T1000 (cell line): Measurements from ENCODE around the gene EVX1.

Experiments used
- DNase-seq: peaks from one replicate; lab custom pipeline; 2025; ENCODE audit warnings: mixed read lengths; lab: John Stamatoyannopoulos, UW

EVX1 gene

DNA sequence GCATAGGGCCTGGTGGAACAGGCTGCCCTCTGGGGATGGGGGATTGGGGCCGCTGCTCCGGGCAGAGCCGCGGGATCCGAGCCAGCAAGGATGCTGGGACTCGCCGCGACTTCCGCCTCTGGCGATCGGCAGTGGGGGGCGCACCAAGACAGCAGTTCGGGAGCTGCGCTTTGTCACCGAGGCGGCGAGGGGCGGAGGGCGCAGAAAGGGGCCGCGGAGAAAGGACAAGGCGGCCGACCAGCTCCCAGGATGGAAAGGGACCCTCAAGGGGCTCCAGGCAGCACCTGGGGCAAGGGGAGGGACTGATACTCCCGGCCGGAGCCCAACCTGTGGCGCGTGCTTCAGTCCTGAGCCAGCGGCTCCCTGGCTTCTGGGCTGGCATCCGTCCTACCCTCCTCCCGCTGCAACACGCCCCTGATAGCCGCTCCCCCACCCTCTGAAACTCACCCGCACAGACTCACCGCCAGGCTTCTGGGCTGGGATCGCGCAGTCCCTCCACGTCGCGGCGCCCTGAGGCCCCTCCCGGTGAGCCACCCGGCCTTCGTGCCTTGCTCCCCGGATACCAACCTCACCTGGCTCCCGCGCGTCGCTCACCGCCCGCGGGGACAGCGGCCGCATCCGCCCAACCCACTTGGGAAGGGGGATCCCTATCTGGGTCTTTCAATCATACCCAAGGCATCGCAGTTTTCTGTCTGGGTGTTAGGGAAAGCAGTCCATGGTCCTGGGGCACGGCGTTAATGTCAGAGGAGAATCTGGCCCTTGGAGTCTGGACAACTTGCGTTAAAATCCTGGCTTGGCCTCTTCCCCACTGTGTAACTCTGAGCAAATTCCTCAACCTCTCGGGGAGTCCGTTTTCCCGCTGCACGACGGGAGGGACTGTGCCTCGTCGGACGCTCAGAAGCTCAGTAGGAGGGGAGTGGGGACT is 7.0 kb upstream of the EVX1 start:
- DNase-seq = peak; percentile 57

DNA sequence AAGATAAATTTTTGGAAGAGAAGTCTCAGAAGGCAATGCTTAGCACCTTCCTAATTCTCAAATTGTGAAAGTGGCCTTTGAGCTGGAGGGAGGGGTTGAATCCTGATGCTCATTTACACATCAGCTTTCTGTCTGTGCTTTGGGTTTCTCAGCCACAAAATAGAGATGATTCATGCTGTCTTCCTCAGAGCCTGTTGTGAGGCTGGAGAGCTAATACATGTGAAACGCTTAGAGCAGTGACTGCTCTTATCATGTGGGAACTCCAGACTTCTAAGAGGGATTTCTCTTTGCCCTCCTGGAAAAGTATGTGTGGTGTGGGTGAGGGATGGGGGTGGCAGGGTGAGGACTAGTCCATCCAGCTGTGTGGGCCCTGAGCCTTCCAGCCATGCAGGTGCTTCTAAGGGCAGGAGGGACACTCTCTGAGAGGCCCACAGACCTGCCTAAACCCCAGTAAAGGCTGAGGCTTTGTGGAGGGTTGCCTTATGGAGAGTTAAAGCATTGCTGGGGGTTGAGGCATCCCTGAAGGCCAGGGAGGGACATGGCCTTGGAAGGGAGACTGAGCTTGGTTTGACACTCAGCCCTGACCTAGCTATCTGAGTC is 4.8 kb upstream of the EVX1 start:
- no peak for DNase-seq

DNA sequence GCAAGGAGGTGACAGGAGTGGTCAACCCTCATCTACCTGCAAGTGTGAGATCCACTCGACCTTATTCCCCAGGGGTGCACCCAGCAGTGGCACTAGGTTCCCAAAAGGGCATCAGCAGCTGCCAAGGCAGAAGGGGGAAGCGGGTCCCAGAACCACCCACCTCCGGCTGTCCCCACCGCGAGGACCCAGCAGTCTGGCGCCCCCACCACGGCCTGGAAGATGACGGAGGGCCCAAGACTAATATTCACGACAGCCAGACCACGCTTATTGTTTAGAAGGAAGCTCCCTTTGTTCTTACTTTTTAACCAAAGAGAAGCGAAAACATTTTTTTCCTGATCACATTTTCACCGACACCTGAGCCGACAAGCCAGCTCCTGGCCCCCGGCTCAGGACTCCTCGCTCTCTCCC is 3.6 kb upstream of the EVX1 start:
- DNase-seq = no peak

DNA sequence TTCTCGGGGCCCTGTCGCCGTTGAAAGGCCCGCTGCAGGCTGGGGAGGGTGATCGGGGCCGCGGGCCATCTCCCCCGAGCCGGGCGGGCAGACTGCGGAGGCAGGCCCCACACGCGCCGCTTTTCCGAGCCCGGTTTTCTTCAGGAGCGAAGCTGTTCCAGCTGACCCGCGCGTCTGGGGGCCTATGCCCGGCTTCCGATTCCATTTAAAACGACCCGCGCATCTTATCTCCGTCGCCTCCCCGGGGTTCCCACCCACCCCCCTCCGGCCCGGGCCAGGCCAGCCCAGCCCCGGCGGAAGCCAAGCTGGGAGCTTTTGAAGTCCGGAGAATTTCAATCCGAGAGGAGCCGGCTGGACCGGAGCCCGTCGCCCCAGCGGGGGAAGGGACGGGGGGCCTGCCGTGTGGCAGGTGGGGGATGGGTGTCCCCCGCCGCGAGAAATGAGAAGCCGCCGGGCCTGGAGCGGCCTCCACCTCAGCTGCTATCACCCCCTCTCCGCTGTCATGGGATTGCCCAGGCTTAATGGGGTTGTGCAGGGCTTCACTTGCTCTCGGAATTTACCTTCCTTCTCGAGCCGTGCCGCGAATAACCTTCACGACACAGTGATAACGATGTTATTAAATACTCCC is 3.1 kb upstream of the EVX1 start:
- no peak for DNase-seq

DNA sequence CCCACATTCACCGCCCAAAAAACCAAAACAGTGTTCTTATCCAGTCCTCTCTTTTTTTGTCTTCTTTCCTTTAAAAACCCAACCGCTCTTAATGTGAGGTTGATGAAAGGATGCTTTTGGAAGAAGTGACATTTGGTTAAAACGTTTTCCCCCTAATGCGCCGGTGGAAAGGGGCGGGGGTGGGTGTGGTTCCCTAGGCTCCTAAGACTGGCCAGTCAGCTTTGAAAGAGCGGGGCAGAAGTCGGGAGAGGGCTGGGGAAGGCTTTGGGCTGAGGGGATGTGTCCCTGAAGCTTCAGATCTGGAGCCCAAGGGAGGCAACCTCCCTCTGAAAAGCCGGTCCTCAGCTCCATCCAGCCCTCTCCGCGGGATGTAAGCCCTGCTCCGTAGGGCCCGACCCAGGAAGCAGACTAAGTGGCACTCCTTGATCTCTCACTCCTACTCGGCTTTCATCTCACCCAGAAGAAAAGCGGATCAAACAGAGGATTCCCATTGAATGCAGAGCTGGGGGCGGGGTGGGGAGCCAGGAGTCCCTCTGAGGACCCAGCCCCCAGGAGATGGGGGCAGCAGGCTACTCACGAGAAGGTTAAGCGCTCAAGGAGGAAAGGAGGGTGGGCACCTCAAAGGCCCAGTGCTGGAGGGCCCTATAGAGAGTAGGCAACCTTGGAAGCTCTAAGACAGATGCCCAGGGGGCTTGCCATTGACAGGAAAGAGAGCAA is 2.4 kb upstream of the EVX1 start:
- DNase-seq = no peak

DNA sequence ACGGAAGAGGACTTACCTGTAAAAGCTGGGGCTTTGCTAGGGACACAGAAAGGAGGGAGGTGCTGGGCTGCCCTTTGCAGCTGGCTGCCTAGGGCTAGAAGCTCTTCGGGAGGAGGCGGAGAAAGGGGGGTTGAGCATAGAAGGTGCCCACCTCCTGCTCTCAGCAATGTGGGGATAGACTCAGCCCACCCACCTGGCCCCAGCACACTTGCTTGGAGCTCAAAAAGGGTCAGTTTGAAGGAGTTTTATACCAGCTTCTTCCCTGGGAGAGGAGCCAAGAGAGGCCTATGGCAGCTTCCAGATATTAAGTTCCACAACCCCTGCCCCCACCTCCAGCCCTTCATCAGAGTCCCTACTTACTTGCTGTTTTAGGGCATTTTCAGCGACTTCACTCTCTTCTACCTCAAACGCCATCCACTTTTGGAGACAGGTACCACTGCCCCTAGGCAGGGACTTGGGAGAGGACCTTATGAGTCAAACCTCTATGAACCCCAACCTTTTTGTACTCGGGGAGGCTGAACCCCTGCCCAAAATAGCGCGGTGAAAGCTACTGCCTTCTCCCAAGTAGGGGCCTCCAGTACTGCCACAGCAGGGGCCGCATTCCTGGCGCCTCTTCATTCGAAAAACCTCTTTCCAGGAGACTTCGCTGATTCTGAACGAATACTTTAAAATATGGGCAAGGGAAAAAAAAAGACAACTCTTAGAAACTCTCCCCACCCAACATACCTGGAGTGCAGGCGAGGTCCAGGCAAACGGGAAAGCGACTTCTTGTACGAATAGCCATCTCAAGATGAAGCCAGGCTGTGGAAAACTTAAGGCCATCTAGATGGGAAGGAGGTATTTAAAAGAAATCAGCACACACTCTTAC is 1.2 kb upstream of the EVX1 start:
- DNase-seq = no peak

DNA sequence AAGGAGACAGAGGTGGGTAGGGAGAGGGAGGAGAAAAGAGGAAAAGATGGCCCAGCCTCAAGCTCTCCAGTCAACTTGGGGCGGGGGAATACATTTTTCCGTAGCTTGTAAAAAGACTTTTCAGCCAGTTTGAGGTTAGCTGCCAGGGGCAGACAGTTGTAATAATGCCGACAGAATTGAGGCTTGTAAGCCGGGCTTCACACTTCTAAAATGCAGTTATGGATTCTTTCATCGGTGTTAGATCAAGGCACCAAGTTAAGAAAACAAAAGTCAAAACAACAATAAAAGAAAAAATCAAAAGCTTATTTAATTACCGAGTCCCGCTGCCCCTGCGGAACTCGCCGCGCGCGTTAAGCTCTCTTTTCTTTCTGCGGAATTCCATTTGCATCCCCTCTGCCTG is 448 bp upstream of the EVX1 start:
- no peak for DNase-seq

DNA sequence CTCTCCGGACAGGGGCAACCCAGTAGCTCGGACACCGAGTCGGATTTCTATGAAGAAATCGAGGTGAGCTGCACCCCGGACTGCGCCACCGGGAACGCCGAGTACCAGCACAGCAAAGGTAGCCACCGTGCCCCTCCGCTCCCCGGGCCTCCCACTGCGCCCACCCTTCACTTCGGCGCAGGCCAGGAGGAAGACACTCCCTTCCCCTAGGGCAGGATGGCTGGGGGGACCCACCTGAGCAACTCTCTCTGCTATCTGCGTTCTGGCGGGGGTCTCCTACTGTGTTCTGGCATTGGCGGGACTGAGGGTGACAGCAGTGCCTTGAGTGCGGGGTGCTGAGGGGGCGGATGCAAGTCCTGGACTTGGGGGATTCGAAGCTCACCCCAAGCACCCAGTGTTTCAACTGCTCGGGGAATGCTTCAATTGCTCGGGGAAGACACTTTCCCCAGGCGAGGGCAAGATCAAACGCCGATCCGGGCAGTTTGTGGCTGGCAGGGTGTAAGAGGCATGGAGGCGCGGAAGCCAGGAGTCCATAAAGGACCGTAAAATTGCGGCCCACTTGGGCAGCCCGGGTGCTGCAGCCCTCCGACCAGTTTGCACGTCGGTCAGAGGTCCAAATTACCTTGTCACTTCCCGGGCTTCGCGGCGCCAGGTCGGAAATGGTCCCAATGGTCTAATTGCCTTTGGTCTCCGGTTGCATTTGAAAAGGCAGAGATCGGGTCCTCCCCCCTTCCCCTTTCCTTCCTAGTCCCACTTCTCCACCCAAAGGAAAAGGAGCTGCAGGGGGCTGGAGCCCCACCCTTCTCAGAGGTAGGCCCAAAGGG is 950 bp downstream of the EVX1 start:
- no peak for DNase-seq

DNA sequence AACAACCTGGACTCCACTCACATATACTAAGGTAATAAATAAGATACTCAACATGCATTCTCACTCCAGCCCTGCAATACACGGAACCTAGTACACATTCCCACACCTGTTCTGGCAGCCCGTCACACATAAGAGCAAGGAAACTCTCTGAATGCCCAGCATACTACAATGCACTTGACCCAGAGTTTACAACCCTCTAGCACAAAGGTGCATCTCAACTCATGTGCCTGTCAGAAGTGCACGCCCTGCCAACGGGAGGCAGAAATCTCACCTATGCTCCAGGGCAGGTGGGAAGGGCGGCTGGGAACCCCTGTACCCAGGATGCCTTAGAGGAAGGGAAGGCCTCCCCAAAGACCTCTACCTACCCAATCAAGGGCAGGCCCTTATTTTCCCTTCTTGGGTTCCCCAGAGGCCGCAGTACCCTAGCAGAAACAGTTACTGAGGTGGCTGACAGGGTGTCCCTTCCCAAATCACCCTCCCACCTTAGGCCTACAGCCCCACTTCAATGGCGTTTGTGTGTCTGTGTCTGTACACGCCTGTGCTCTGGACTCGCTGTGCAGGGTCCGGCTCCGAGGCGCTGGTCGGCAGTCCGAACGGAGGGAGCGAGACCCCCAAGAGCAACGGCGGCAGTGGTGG is 2.0 kb downstream of the EVX1 start:
- DNase-seq = no peak

DNA sequence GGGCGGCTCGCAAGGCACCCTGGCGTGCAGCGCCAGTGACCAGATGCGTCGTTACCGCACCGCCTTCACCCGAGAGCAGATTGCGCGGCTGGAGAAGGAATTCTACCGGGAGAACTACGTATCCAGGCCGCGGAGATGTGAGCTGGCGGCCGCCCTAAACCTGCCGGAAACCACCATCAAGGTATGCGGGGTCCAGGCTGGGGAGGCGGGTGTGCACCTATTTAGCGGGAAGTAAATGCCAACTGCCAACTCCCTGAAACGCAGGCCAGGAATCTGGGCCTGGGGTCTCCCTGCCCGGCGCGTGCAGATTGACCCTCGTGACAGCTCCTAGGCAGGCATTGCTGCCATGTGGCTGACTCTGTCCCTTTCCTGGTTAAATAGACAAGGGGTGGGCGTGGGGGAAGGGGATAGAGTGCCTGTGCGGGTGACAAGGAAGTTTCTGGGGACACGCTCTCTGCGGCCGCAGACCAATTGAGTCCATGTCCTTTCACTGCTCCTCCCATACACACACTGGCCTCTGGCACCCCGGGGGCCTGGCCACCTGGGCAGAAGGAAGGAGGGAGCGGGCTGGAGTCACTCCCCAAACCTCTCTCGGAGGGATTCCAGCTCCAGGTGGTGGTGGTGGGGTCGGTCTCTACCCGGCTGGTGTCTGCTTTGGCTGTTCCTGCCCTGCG is 2.7 kb downstream of the EVX1 start:
- DNase-seq = no peak

DNA sequence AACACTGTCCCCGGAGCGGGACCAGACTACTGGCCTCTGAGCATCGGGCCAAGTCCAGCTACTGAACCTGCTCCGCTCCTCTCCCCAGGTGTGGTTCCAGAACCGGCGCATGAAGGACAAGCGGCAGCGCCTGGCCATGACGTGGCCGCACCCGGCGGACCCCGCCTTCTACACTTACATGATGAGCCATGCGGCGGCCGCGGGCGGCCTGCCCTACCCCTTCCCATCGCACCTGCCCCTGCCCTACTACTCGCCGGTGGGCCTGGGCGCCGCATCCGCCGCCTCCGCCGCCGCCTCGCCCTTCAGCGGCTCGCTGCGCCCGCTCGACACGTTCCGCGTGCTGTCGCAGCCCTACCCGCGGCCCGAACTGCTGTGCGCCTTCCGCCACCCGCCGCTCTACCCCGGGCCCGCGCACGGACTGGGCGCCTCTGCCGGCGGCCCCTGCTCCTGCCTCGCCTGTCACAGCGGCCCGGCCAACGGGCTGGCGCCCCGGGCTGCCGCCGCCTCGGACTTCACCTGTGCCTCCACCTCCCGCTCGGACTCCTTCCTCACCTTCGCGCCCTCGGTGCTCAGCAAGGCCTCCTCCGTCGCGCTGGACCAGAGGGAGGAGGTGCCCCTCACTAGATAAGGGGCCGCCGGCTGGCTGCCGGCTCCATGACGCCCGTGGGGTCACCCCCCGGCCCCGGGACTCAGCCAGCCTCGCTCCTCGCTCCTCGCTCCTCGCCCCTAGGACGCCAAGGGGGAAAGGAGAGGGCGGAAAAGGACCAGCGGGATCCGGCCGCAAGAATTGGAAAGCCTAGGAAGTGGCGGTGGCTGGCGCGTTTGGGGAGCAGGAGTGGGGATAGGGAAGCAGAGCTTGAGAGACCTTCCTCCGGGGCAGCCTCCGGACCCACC is 3.4 kb downstream of the EVX1 start:
- no peak for DNase-seq

DNA sequence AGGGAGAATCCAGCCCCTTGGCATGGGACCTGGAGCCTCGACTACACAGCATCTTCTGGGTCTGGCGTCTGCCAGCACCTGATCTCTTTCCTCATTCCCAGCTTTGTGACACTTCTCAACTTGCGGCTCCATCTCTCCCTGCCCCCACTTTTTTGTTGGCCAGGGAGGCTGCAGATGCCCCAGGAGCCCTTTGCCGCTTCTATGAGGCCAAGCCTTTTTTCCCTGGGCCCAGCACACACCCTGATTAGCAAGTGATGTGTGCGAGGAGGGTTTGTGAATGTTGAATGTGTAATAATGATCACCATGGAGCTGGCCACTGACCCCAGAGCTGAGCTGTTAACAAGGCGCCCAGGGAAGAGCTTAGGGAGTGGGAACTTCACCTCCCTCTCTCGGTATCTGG is 4.4 kb downstream of the EVX1 start:
- DNase-seq = no peak

DNA sequence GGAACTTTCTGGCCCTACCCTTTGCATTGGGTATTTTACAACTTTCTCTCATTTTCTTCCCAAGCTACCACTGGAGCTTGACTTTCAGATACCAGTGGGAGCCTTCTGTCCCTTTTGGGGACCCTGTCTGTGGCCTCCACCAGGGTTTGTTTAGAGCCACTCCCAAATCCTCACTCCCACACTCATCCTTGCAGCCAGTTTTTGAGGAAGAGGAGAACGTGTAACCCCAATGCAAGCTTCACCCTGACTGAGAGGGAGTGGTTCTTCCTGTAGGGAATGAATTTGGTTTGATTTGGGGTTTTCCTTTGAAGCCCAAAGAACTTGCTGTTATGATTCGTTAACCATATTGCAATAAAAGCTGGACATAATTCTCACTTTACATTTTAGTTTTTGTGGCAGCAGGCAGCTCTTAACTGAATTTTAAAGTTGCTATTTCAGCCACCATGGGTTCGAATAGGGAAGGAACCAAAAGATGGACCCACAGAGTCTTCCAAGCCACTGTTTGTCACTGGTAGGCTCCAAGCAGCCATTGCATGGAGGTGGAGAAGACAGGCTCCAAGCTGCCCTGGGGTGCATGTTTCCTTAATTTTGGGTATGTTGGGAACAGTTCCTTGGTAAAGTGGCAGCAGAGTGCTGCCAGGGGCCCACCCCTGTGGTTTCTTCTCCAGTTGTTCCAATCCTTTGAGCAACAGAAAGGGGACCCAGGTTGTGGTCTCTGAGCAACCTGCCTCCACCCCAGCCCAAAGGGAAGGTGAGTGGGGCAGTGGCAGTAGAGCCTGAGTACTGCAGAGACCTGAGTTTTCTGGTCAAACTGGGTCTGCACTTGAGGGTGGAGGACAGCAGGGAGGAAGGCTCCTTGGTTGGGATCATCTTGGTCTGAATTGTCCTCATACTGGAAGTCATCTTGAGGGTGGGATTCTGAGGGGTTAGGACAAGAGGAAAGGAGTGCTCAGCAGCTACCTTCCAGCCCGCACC is 5.1 kb downstream of the EVX1 start:
- DNase-seq = no peak

DNA sequence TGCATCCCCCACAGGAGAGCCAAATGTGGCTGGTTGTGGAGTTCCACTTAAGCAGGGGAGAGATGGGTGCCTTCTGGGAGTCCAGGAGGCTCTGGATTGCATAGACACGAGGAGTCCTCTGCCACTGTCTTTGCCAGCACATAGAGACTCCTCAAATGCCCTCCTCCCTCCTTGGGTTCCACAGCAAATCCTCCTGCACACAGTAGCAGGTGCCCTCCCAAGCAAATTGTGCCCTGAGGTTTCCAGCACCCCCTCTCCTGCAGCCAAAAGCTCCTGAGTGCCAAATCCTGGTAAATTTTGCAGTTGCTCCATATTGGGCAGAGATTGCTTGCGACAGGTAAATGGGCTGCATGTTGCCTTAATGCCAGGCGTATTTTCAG is 5.8 kb downstream of the EVX1 start:
- no peak for DNase-seq

DNA sequence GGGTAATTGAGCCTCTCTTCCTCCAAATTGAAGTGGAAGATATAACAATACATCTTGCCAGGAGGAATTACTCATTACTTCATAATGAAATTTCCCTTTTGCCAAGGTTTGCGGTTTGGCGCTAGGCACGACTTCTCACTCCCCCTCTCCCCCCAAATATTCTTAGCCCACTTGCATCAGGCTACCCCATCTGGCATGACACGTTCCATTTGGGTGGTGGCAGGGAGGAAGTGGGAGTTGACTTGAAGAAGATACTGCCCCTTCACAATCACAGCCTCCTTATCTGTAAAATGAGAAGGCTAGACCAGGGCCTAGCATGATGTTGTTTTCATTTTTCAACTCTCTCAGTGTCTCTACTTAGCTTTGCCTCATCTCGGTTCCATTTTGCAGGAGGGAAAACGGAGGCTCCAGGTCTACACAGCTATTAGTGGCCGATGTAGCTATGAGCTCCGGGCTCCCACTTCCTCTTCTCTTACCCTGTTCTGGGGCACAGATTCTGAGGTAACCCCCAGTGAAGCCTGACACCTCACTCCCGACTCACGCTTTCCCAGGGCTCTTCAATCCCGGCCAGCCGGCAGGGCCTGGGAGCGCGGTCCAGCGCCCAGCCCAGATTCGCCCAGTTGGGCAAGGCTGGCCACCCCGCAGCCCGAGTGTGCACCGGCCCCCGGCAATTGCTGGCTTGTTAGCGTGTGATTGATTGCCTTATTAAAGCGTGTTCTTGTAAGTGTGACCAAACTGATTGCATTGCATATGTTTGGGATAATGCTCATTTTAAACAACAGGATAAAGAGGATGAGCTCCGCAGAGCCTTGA is 6.5 kb downstream of the EVX1 start:
- DNase-seq = no peak

DNA sequence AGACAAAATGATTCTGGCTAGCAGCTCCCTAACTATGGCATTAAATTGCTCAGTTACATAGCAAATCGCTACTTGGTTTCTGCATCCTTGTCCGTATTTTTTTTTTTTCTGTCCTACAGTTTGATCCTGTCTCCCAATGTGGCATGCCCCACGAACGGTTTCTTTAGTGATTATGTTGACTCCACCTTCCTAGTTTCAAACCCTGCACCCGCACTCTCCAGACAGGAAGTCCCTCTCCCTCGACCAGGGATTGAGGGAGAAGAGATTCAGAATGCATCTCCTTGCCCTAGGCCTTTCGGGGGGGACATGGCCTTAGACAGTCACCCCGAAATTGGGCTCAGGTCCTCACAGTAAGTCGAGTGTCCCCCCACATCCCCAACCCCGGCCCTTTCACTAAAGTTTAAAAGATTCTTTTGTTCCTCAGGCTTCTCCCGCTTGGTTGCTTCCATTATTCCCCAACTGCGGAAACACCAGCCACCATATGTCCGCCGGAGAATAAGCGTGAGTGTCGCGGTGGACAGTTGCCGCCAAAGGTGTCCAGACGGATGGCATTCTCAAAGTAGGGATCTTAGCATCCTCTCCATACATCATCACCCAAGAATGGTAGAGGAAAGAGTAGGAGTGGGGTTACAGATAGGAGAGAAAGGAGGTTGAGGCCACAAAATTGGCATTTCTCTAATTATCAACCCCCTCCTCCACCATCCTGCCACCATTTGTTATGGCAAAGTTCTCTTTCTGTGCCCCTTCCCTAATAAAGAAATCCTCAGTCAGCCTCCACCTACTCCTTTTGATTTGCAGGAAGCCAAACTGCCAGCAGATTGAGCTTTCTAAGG is 7.3 kb downstream of the EVX1 start:
- no peak for DNase-seq
